ENCODE results near the gene BANF2.

The BANF2 gene

DNA sequence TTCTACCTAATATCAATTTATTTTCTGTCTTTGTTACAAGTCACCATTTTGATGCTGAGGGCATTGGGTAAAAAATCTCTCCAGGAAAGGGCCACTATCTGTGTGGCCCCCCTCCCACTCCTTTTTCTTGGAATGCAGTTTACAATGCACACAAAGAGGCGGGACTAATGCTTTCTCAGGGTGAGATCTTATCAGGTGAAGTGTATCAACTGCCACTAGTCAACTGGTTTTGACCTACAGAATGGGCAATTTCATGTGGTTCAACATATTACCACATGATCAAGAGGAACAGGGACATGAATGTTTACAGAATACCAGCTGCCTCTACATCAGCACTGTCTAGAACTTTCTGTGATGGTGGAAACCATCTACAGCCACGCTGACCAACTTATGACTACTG, 21.5 kb upstream of the BANF2 start:
- Histone ChIP-seq H3K4me1 (ENCODE audit: control insufficient read depth, insufficient read depth, low read length) (peaks cover 52% of the 10 kb centered on the region), H3K27me3 (replicated peaks; ENCODE audit: control insufficient read depth, insufficient read depth, low read length) (no peaks in the 10 kb centered on the region), H3K4me3 (ENCODE audit: low read length) (no peak overlapping the region), H3K9me3 (ENCODE audit: control insufficient read depth, low read length) (no peaks in the 10 kb centered on the region), H3K36me3 (ENCODE audit: control insufficient read depth, insufficient read depth, low read length, severe bottlenecking) (peaks cover 26% of the 10 kb centered on the region), H3K9ac (ENCODE audit: low read length) (no peak overlapping the region)
- DNase-seq (ENCODE audit: low read depth): no peak

DNA sequence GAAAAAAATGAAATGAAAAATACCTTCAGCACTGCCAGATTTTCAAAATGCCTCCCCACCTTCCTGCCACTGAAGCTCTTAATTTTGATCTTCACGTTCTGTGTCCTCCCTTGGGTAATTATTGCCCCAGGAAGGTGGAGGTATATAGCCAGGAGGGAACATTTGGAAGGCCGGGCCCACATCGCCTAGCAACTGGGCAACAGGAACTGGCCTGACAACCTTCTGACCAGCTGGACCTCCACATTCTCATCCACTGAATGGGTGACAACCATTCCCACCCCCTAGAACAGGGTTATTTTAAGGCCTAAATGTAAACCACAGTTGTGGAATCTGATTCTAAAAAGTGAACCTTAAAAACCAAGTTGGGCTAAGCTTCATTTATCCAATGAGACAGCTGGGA, 20.9 kb upstream of the BANF2 start:
- no peak for DNase-seq (ENCODE audit: low read depth)
- no peak overlapping the region for H3K4me3 ChIP-seq (ENCODE audit: low read length)
- H3K27me3 ChIP-seq (replicated peaks; ENCODE audit: control insufficient read depth, insufficient read depth, low read length): peaks cover 1% of the 10 kb centered on the region
- peaks cover 52% of the 10 kb centered on the region for H3K4me1 ChIP-seq (ENCODE audit: control insufficient read depth, insufficient read depth, low read length)
- no peak overlapping the region for H3K9ac ChIP-seq (ENCODE audit: low read length)
- H3K9me3 ChIP-seq (ENCODE audit: control insufficient read depth, low read length): no peaks in the 10 kb centered on the region
- peaks cover 26% of the 10 kb centered on the region for H3K36me3 ChIP-seq (ENCODE audit: control insufficient read depth, insufficient read depth, low read length, severe bottlenecking)

DNA sequence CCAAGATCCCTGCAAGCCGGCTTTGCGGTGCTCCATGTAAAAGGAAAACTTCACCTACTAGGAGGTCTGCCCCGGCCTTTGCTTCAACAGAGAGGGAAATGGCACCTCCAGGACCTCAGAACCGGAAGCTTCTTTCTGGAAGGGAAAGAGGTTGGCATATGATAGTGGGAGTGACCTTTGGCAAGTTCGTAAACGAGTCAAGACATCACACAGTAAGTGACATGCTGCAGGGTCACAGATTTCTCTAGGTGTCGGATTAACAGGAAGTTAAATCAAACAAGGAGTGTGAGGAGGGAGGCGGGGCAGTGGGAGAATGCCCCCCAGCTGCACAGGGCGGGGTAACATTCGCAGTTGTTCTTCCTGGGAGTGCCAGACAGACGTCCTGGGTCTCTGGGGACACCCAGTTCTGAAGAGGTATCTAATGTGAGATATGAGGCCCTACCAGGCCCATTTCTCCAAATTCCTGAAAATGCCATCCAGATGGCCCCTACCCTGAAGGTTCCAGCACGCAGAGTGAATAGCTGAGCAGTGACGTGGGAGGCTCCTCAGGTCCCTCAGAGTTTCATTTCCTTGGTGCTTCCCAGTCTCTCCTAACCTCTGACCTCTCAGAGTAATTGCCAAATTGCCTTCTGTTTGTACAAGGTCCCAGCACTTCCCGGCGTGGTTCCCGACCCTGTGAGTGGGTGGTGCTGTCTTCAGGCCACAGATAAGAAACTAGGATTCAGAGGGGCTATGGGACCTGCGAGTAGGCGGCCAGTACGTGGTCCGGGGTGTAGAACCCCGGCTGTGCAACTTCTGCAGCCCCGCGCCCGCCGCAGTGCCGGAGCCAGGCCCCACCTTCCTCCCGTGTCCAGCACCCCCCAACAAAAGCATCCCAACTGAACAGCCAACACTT, 19.6 kb upstream of the BANF2 start:
- Histone ChIP-seq H3K27me3 (replicated peaks; ENCODE audit: control insufficient read depth, insufficient read depth, low read length) (peaks cover 10% of the 10 kb centered on the region), H3K36me3 (ENCODE audit: control insufficient read depth, insufficient read depth, low read length, severe bottlenecking) (peaks cover 26% of the 10 kb centered on the region), H3K9me3 (ENCODE audit: control insufficient read depth, low read length) (no peaks in the 10 kb centered on the region), H3K9ac (ENCODE audit: low read length) (peak overlapping the region; percentile 94), H3K4me3 (ENCODE audit: low read length) (peak overlapping the region; percentile 97), H3K4me1 (ENCODE audit: control insufficient read depth, insufficient read depth, low read length) (peaks cover 42% of the 10 kb centered on the region)
- DNase-seq (ENCODE audit: low read depth): peak; percentile 83

DNA sequence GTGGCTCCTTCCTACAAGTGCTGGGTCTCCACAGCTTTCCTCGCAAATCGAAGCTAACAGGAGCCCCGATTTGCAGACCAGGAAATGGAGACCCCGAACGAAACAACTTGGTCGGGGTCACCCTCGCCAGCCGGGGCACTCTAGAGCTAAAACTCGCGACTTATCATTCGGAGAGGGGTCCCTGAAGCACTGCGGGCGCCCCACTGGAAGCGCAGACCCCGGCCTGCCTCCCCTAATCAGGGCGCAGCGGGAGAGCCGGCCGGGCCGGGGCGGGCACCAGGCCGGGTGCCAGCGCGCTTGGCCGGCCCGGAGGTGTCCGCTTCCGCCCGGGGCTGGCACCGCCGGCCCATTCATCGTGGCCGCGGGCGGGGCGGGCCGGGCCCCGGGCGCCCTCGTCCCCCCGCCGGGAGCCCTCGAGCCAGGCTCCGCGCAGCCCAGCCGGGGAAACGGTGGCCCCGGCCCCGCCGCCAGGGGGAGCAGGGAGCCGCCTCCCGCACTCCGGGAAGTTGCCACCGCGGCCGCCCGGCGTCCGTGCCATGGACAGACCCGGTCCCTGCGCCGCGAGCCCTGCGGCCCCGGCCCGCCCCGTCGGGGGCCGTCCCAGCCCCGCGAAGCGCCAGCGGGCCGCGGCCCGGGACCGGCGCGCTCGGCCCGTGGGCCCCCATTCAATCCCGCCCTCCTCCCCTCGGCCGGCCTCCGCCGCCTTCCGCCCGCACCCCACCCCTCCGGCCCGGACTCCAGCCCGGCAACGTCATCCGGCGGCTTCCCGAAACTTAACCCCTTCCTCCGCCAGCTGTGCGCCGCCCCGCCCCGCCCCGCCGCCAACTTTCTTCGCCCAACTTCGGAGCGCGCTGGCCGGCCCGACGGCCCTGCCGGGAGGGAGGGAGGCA, 18.7 kb upstream of the BANF2 start:
- Histone ChIP-seq H3K36me3 (ENCODE audit: control insufficient read depth, insufficient read depth, low read length, severe bottlenecking) (peaks cover 26% of the 10 kb centered on the region), H3K4me3 (ENCODE audit: low read length) (peak overlapping the region; percentile 97), H3K9me3 (ENCODE audit: control insufficient read depth, low read length) (no peaks in the 10 kb centered on the region), H3K9ac (ENCODE audit: low read length) (peak overlapping the region; percentile 94), H3K4me1 (ENCODE audit: control insufficient read depth, insufficient read depth, low read length) (peaks cover 33% of the 10 kb centered on the region), H3K27me3 (replicated peaks; ENCODE audit: control insufficient read depth, insufficient read depth, low read length) (peaks cover 19% of the 10 kb centered on the region)
- peak; percentile 93 for DNase-seq (ENCODE audit: low read depth)

- peaks cover 19% of the 10 kb centered on the region for H3K27me3 ChIP-seq (replicated peaks; ENCODE audit: control insufficient read depth, insufficient read depth, low read length)
- peaks cover 26% of the 10 kb centered on the region for H3K36me3 ChIP-seq (ENCODE audit: control insufficient read depth, insufficient read depth, low read length, severe bottlenecking)
- peaks cover 5% of the 10 kb centered on the region for H3K9me3 ChIP-seq (ENCODE audit: control insufficient read depth, low read length)
- peak overlapping the region; percentile 97 for H3K4me3 ChIP-seq (ENCODE audit: low read length)
- peaks cover 26% of the 10 kb centered on the region for H3K4me1 ChIP-seq (ENCODE audit: control insufficient read depth, insufficient read depth, low read length)
- H3K9ac ChIP-seq (ENCODE audit: low read length): peak overlapping the region; percentile 94
- DNase-seq (ENCODE audit: low read depth): peak; percentile 53
These were observed 18.1 kb upstream of the BANF2 start for GRCh38 chr20:17681726-17682102.

DNA sequence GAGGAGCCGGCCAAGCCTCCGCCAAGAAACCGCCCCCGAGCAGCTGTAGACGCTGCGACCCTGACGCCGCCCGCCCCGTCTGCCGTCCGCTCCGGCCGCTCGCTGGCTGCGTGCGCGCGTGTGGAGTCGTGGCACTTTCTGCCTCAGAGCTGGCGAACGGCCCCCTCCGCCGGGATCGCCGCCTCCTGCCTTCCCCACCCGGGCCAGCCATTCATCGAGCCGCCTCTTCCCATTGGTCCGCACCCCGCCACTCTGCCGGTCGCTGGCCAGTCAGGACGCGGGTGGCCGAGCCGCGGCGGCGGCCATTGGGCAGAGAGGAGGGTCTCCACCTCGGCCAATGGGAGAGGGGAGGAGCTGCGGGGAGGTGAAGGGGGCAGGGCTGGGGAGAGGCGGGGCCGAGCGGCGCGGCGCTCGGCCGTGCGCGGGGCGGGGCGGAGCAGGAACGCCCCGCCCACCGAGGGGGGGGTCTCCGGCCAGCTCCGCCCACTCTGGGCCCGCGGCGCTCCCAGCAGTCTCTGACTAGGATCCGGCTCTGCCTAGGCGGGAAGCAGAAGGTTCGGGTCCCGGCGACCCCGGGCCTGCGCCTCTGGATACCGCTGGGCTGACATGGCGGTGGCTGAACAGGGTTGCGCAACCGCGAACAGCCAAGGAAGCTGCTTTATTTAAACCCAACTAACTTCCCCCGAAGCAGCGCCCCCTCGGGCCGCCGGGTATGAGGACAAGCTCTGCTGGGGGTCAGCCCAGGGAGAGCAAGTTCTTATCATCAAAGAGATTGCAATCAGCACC, 17.5 kb upstream of the BANF2 start, which contains the start of gene RRBP1:
Gene RRBP1, minus strand, starts transcription at position 140 of the 786 bp plus-strand sequence. CDS start 21,735 bp downstream, outside the sequence.
- DNase-seq (ENCODE audit: low read depth): peak; percentile 99
- Histone ChIP-seq H3K9ac (ENCODE audit: low read length) (peak within 1 kb of the TSS; percentile 94), H3K9me3 (ENCODE audit: control insufficient read depth, low read length) (peaks cover 10% of the 10 kb centered on the region), H3K27me3 (replicated peaks; ENCODE audit: control insufficient read depth, insufficient read depth, low read length) (peaks cover 25% of the 10 kb centered on the region), H3K4me3 (ENCODE audit: low read length) (peak within 1 kb of the TSS; percentile 97), H3K36me3 (ENCODE audit: control insufficient read depth, insufficient read depth, low read length, severe bottlenecking) (peaks cover 24% of the 10 kb centered on the region), H3K4me1 (ENCODE audit: control insufficient read depth, insufficient read depth, low read length) (peaks cover 21% of the 10 kb centered on the region)

- peak overlapping the region; percentile 87 for H3K9ac ChIP-seq (ENCODE audit: low read length)
- H3K4me3 ChIP-seq (ENCODE audit: low read length): peak overlapping the region; percentile 84
- H3K9me3 ChIP-seq (ENCODE audit: control insufficient read depth, low read length): peaks cover 13% of the 10 kb centered on the region
- peaks cover 18% of the 10 kb centered on the region for H3K36me3 ChIP-seq (ENCODE audit: control insufficient read depth, insufficient read depth, low read length, severe bottlenecking)
- peaks cover 21% of the 10 kb centered on the region for H3K4me1 ChIP-seq (ENCODE audit: control insufficient read depth, insufficient read depth, low read length)
- H3K27me3 ChIP-seq (replicated peaks; ENCODE audit: control insufficient read depth, insufficient read depth, low read length): peaks cover 30% of the 10 kb centered on the region
- no peak for DNase-seq (ENCODE audit: low read depth)
These were observed 16.9 kb upstream of the BANF2 start for GRCh38 chr20:17682889-17683198.

DNA sequence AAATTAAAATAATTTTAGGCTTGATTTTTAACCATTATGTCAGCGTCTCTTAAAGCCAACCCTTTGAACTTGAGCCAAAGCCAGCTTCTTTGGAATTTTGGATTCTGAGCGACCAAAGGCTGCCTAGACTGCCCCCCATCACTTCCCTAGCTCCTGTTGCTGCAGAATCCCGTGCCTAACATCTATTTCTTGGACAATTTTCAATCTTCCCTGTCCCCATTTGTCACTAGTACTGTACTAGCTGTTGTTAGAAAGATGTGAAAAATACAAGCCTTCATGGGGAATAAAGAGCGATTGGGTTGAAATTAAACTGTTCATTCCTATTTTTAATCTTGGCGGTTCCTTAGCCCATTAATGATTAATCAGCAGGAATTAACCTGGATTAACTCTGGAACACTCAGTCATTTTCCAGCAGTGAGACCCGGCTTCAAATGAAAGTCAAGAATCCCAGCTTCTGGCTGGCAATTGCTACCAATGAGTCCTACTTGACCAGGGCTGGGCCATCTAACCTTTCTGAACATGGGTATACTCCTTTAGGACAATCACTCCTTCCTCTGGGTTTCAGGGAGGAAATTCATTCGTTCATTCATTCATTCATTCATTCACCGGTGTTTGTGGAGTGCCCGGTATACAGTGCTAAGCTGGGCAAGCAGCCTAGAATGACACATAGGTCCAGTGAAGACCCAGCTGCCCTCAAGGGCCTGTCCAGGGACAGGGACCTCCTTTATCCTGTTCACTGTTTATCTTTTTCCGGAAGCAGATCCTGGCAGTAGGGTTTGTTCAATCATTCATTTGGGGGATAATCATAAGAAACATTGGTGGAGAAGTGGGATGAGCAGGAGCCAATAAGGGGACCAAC, 16.3 kb upstream of the BANF2 start:
- peaks cover 31% of the 10 kb centered on the region for H3K27me3 ChIP-seq (replicated peaks; ENCODE audit: control insufficient read depth, insufficient read depth, low read length)
- H3K9ac ChIP-seq (ENCODE audit: low read length): no peak overlapping the region
- no peak overlapping the region for H3K4me3 ChIP-seq (ENCODE audit: low read length)
- DNase-seq (ENCODE audit: low read depth): no peak
- H3K9me3 ChIP-seq (ENCODE audit: control insufficient read depth, low read length): peaks cover 13% of the 10 kb centered on the region
- peaks cover 12% of the 10 kb centered on the region for H3K36me3 ChIP-seq (ENCODE audit: control insufficient read depth, insufficient read depth, low read length, severe bottlenecking)
- H3K4me1 ChIP-seq (ENCODE audit: control insufficient read depth, insufficient read depth, low read length): peaks cover 21% of the 10 kb centered on the region

DNA sequence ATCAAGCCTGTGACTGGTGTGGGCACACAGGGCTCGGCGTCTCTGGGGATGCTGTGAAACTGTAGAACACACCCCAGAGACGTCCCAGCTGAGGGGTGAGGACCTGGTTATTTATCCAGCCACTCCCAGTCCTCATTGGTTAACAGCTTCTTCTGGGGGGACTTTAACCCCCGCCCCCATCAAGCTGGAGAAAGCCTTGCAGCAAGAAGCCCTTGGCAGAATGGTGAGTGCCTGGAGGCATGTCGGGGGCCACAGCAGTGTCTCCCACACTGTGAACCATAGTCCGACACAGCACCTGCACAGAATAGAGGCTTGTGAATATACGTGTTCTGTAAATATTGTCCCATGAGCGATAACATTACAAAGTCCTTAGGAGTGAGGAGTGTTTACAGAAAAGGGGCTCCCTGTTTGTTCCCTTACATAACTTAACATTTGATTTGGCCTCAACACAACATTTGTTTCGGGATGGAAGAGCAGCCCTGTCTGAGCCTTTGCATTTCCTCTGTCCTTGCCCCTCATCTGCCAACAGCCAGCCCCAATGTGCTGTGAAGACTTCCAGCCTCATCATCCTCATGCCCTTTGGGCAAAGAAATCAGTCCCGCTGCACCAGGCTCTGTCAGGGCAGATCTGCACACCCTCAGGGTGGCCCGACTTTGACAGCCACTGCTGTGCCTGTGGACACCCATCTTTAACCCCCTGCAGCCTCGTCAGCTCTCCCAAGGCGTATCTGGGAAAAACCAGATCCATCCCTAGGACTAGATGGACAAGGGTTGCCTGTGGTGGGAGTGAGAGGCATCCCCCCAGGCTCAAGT, 15.5 kb upstream of the BANF2 start:
- DNase-seq (ENCODE audit: low read depth): no peak
- no peak overlapping the region for H3K4me3 ChIP-seq (ENCODE audit: low read length)
- peaks cover 17% of the 10 kb centered on the region for H3K4me1 ChIP-seq (ENCODE audit: control insufficient read depth, insufficient read depth, low read length)
- H3K27me3 ChIP-seq (replicated peaks; ENCODE audit: control insufficient read depth, insufficient read depth, low read length): peaks cover 31% of the 10 kb centered on the region
- H3K36me3 ChIP-seq (ENCODE audit: control insufficient read depth, insufficient read depth, low read length, severe bottlenecking): peaks cover 4% of the 10 kb centered on the region
- peaks cover 13% of the 10 kb centered on the region for H3K9me3 ChIP-seq (ENCODE audit: control insufficient read depth, low read length)
- no peak overlapping the region for H3K9ac ChIP-seq (ENCODE audit: low read length)
